Breast epithelium (tissue), 4 donors: ENCODE measurements around the gene ANG. TPM values are rescaled to one million over a fixed set of nuclear protein-coding genes. Genes with fewer than 3 reads are reported as not detected.
A peak's percentile ranks its signal among the peaks of the same experiment; 100 is the strongest.

Experiments
- DNase-seq, 2 donors: peaks; one replicate each; pipeline ENCODE4 v3.0.0-alpha.2; 2019; ENCODE audit warnings: low spot score in 2 of 2
- H3K27ac ChIP-seq, 2 donors: fragments of 200-600 bp; sonication (generic) in 1 of 2; one replicate each; pipeline ENCODE4 v1.5.1; 2016 to 2019; ENCODE audit warnings: mild to moderate bottlenecking in 1 of 2
- H3K27me3 ChIP-seq, 2 donors: fragments of 200-600 bp; sonication (generic) in 1 of 2; one replicate each; pipeline versions ENCODE4 v1.5.1 to v1.6.0; 2017 to 2019; ENCODE audit warnings: control low read depth in 1 of 2, mild to moderate bottlenecking in 1 of 2
- H3K36me3 ChIP-seq: fragments of 200-600 bp; one replicate; pipeline ENCODE4 v1.5.1; 2019
- H3K4me1 ChIP-seq, 2 donors: fragments of 200-600 bp; sonication (generic); one replicate each; pipeline ENCODE4 v1.5.1; 2016 to 2019; ENCODE audit warnings: control low read depth in 1 of 2
- H3K4me3 ChIP-seq, 3 donors: fragments of 200-600 bp; sonication (generic); 1 replicate in 2 of 3; 2 replicates in 1 of 3; pipeline ENCODE4 v1.5.1; 2016 to 2019; ENCODE audit warnings: mild to moderate bottlenecking in 3 of 3, moderate library complexity in 2 of 3
- H3K9me3 ChIP-seq, 2 donors: fragments of 200-600 bp; sonication (generic) in 1 of 2; one replicate each; pipeline ENCODE4 v1.5.1; 2016 to 2019; ENCODE audit warnings: control low read depth in 1 of 2
- POLR2A ChIP-seq: fragments of 450-650 bp; IDR thresholded peaks from one replicate; pipeline ENCODE4 v1.6.1; 2016; ENCODE audit warnings: antibody characterized with exemption, mild to moderate bottlenecking, moderate library complexity
- POLR2AphosphoS5 ChIP-seq, 3 donors: sonication (generic); formaldehyde crosslinking; IDR thresholded peaks; one replicate each; pipeline ENCODE4 v1.6.1; 2017; ENCODE audit warnings: antibody characterized with exemption in 3 of 3
- intact Hi-C: fragments of 100-400 bp; cut with DNase I; formaldehyde crosslinking; loops from one replicate; pipeline ENCODE4 v1.15.1; 2023; ENCODE audit warnings: low total_unique reads
- total RNA-seq, 3 donors: library from RNA; depleted of rRNA; stranded (reverse); fragments of >200 nt; gene quantifications; one replicate each; pipeline ENCODE4 v1.1.0, GENCODE V29; 2016
- TF ChIP-seq, protein P1 (sequence below), 3 donors: fragments of 450-650 bp; IDR thresholded peaks; one replicate each; pipeline ENCODE4 v1.5.1; 2016 to 2017; ENCODE audit warnings: antibody characterized with exemption in 3 of 3, mild to moderate bottlenecking in 3 of 3, moderate library complexity in 3 of 3

The ANG gene
- total RNA-seq, 3 donors from 2014 or later, result 49.2 to 59.8 (median 55.5) TPM

DNA sequence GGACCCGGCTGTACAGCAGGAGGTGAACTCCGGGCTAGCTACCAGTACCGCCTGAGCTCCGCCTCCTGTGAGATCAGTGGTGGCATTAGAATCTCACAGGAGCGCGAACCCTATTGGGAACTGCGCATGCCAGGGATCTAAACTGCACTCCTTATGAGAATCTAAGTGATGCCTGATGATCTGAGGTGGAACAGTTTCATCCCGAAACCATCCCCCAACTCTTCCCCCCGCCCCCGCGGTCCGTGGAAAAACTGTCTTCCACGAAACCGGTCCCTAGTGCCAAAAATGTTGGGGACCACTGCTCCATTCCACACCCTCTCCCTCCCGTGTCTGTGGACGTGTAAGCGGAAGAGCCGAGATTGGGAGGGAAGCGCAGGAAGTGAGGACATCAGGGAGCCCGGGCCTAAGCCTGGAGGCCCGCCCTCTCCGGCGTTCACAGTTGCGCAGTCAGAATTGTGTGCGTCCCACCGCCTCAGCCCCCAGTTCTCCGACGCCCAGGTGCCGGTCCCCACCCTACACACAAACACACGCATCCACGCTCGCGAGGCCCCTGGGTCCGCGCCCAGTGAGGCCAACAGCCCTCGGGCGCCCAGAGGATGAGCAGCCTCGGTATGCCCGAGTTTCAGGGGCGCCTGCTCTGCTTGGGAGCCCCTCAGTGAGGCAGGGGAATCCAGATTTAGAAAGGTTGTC is 6.0 kb upstream of the ANG start:
- DNase-seq, result peak; percentile 87 to 92
- Histone ChIP-seq H3K4me1 (peaks cover 0 to 9% of the 10 kb centered on the region in 2 donors), H3K9me3 (no peaks in the 10 kb centered on the region), H3K4me3 (peak overlapping the region; percentile 83 to 93 (median 88)), H3K36me3 (no peaks in the 10 kb centered on the region), H3K27me3 (no peaks in the 10 kb centered on the region), H3K27ac (peak overlapping the region; percentile 99 to 100)
- intact Hi-C loops, result loop anchor here (5.0 kb wide), 1 partner anchor 70 kb away; no protein-coding TSS in a partner anchor
- TF ChIP-seq, protein P1, sequence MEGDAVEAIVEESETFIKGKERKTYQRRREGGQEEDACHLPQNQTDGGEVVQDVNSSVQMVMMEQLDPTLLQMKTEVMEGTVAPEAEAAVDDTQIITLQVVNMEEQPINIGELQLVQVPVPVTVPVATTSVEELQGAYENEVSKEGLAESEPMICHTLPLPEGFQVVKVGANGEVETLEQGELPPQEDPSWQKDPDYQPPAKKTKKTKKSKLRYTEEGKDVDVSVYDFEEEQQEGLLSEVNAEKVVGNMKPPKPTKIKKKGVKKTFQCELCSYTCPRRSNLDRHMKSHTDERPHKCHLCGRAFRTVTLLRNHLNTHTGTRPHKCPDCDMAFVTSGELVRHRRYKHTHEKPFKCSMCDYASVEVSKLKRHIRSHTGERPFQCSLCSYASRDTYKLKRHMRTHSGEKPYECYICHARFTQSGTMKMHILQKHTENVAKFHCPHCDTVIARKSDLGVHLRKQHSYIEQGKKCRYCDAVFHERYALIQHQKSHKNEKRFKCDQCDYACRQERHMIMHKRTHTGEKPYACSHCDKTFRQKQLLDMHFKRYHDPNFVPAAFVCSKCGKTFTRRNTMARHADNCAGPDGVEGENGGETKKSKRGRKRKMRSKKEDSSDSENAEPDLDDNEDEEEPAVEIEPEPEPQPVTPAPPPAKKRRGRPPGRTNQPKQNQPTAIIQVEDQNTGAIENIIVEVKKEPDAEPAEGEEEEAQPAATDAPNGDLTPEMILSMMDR (IDR thresholded peaks at IDR 0.05), result peak in 1 of 3 donors; percentile 9
- peak; percentile 96 to 99 (median 97) for TF ChIP-seq POLR2AphosphoS5 (IDR thresholded peaks at IDR 0.05)
- peak; percentile 98 for TF ChIP-seq POLR2A

DNA sequence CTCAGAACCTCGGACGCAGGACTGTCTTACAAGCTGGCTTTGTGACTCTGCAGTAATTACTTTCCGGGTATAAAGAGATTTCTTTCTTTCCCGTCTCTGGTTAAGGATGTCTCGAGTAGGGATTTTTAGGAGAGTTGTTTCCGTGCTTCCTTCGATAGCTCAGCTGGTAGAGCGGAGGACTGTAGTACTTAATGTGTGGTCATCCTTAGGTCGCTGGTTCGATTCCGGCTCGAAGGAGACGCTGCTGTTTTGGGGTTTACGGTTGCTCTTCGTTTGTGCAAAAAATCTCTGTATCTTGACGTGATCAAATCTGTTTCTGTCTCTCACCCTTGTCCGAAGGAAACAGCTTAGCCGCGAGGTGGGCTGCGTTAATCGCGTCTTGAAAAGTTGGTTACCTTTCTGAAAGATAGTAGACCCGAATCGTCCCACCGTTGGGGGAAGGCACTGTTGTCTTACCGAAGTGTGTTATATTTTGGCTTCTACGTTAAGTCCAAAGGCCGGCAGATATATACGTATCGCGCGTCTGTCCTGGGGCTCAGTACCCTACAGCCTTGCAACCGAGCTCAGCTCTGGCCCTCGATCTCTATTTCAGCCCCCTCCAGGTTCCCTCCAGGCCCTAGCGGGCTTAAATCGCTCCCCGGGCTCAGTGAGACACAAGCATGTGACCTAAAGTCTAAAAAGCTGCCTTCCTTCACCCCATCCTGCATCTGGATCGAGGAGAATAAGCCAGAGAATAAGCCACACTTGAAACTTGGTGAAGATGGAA is 5.3 kb upstream of the ANG start:
- intact Hi-C loops, result loop anchor here (5.0 kb wide), 1 partner anchor 71 kb away; no protein-coding TSS in a partner anchor
- Histone ChIP-seq H3K36me3 (no peaks in the 10 kb centered on the region), H3K4me1 (peaks cover 0 to 14% of the 10 kb centered on the region in 2 donors), H3K27me3 (no peaks in the 10 kb centered on the region), H3K4me3 (peak overlapping the region; percentile 83 to 93 (median 88)), H3K9me3 (no peaks in the 10 kb centered on the region), H3K27ac (peak overlapping the region; percentile 99 to 100)
- DNase-seq, result peak; percentile 64 to 67
- TF ChIP-seq, protein P1 (IDR thresholded peaks at IDR 0.05), result peak in 1 of 3 donors; percentile 17
- TF ChIP-seq POLR2AphosphoS5 (IDR thresholded peaks at IDR 0.05), result no peak
- TF ChIP-seq POLR2A, result peak; percentile 45

DNA sequence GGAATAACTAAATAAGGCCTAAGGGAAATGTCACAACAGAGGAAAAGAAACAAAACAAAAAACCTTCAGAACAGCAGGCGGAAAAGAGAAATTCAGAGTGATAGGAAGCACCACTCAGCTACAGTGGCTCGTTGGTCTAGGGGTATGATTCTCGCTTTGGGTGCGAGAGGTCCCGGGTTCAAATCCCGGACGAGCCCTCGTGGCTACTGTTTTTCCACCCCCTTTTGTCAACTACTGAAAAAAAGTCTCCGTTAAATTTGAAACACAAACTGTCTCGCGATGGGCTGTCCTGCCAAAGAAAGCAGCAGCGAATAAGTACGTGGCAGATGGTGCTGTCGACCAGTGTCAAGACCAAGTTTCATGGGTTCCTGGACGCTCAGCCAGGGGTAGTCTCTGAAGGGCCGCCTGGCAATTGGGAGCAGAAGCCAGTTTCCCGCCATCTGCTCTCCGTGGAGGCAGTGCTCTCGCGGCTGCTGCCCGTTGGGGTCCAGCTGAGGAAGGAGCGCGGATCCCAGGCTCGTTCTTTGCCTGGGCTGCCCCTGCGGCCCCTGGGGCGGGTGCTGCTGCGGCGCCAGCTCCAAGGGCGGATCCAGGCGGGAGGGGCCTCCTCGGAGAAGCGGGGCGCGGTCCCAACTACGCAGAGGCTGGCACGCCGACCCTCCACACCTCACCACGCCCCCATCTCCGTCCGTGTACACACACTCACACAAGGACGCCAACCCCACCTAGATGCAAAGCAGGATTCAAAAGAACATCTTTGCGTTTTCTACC is 4.5 kb upstream of the ANG start, which contains the start of gene RNASE4:
RNASE4 (plus strand) TSS at position 670 of the 771 bp plus-strand sequence. CDS start 14,812 bp downstream, outside the sequence.
- TF ChIP-seq, protein P1 (IDR thresholded peaks at IDR 0.05), result no peak
- TF ChIP-seq POLR2A (peak; percentile 38), POLR2AphosphoS5 (IDR thresholded peaks at IDR 0.05) (peak; percentile 26 to 73 (median 72))
- Histone ChIP-seq H3K27ac (peak within 1 kb of the TSS; percentile 99 to 100), H3K36me3 (no peaks in the 10 kb centered on the region), H3K9me3 (no peaks in the 10 kb centered on the region), H3K4me1 (peaks cover 0 to 14% of the 10 kb centered on the region in 2 donors), H3K27me3 (no peaks in the 10 kb centered on the region), H3K4me3 (peak within 1 kb of the TSS; percentile 83 to 93 (median 88))
- DNase-seq, result peak; percentile 85 to 90
- intact Hi-C loops, result loop anchor here (5.0 kb wide), 1 partner anchor 72 kb away; no protein-coding TSS in a partner anchor

DNA sequence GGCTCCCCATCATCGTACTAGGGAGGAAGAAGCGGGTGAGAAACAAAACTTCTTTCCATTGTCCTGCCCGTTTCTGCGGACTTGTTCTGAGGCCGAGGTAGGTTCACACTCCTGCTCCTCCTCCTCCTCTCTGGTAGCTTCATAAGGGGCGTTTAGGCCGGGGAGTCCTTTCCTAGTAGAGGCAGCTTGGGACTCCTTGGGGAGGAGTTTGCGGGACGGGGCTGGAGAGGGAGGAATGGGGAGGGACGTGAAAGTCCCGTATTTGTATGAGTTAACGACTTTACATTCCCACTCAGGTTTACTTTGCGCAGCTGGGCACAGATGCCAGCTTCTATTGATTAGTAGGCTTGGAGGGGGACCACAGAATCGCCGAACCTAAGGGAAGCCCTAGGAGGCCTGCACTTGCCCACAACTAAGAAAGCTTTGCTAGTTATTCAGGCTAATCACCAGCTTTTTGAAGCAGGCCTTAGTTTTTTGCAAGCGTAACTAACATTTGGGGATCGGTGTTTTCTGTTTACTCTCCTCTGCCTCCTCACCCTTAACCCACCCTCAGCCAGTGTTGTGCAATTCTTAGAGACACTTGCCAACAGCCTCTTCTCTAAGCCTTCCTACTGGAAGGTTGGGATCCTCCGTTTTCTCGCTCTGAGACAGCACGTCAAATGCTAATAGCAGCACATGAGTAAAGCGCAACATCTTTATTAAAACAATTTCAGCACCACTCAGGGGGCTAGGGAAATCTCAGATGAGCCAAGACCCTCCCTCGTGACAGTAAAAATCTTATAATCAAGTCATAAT is 3.7 kb upstream of the ANG start:
- no peaks in the 10 kb centered on the region for H3K36me3 ChIP-seq
- H3K9me3 ChIP-seq, result no peaks in the 10 kb centered on the region
- DNase-seq, result peak in 1 of 2 donors; percentile 45
- peak overlapping the region; percentile 99 to 100 for H3K27ac ChIP-seq
- TF ChIP-seq, protein P1 (IDR thresholded peaks at IDR 0.05), result no peak
- TF ChIP-seq POLR2A (peak; percentile 3), POLR2AphosphoS5 (IDR thresholded peaks at IDR 0.05) (peak in 2 of 3 donors; percentile 43 to 65)
- peaks cover 0 to 14% of the 10 kb centered on the region in 2 donors for H3K4me1 ChIP-seq
- intact Hi-C loops, result loop anchor here (5.0 kb wide), 1 partner anchor 73 kb away; no protein-coding TSS in a partner anchor
- H3K4me3 ChIP-seq, result peak overlapping the region; percentile 83 to 93 (median 88)
- no peaks in the 10 kb centered on the region for H3K27me3 ChIP-seq
